NCI-H460 (cell line): ENCODE results near the gene PABPN1L. TPM values are rescaled to one million over a fixed set of nuclear protein-coding genes. Genes with fewer than 3 reads are reported as not detected.

Source experiments
- DNase-seq: peaks from one replicate; pipeline ENCODE4 v3.0.0-alpha.2; 2016; ENCODE audit warnings: low read depth; ENCODE audit errors: extremely low read depth
- total RNA-seq: library from RNA; depleted of rRNA; stranded (reverse); fragments of >200 nt; shearing (Covaris generic); gene quantifications from 2 replicates; pipeline ENCODE4 v1.2.3, GENCODE V29; 2014; rRNA removed

The PABPN1L gene
- total RNA-seq, 1 experiment from 2014 or later, result not detected

- no peak for DNase-seq
Measured at GRCh38 chr16:88816736-88817535, 49.5 kb downstream of the PABPN1L start.

GRCh38 chr16:88815901-88816589 is 50.4 kb downstream of the PABPN1L start:
- no peak for DNase-seq

GRCh38 chr16:88815227-88815626 is 51.2 kb downstream of the PABPN1L start:
- DNase-seq, result no peak

GRCh38 chr16:88814144-88814502 is 52.3 kb downstream of the PABPN1L start:
- no peak for DNase-seq

Other genes with a start within 250 kb of the PABPN1L start
- gene IL17C, start 228.1 kb downstream of the PABPN1L start, total RNA-seq, result not detected in 2 replicates
- 143 and 165 TPM in 2 replicates for gene CYBA, start 215.6 kb downstream of the PABPN1L start, total RNA-seq
- gene MVD, start 203.6 kb downstream of the PABPN1L start, total RNA-seq, result 7.0 and 7.4 TPM in 2 replicates
- gene SNAI3, start 180.2 kb downstream of the PABPN1L start, total RNA-seq, result not detected in 2 replicates
- gene RNF166, start 160.3 kb downstream of the PABPN1L start, total RNA-seq, result 11.3 and 11.8 TPM in 2 replicates
- 9.8 and 10.4 TPM in 2 replicates for gene CTU2, start 160.2 kb downstream of the PABPN1L start, total RNA-seq
- 81.4 and 91.4 TPM in 2 replicates for gene PIEZO1, start 81.4 kb downstream of the PABPN1L start, total RNA-seq
- 12.5 and 13.8 TPM in 2 replicates for gene CDT1, start 62.9 kb downstream of the PABPN1L start, total RNA-seq
- 124 and 160 TPM in 2 replicates for gene APRT, start 54.7 kb downstream of the PABPN1L start, total RNA-seq
- gene GALNS, start 9.7 kb downstream of the PABPN1L start, total RNA-seq, result 17.9 and 20.0 TPM in 2 replicates
- gene TRAPPC2L, start 9.5 kb downstream of the PABPN1L start, total RNA-seq, result 20.0 and 21.1 TPM in 2 replicates
- not detected in 2 replicates for gene CBFA2T3, start 110.5 kb upstream of the PABPN1L start, total RNA-seq
- gene ACSF3, start 227.2 kb upstream of the PABPN1L start, total RNA-seq, result 19.6 and 20.4 TPM in 2 replicates